Hindlimb muscle (tissue), 1 donor: ENCODE measurements around the gene S100A12. TPM values are rescaled to one million over a fixed set of nuclear protein-coding genes. Genes with fewer than 3 reads are reported as not detected.
"Not testable (repeated sequence)": the region's sequence is repeated elsewhere in the genome, so short reads cannot be mapped to it uniquely, and the experiment has no call there.

Experiments used
- DNase-seq: peaks from one replicate; pipeline ENCODE4 v3.0.0-alpha.2; 2013
- polyA plus RNA-seq: library from polyadenylated mRNA; unstranded; fragments of 120-200 nt; gene quantifications from one replicate; pipeline ENCODE4 v1.2.1, GENCODE V29; 2013; ENCODE audit not compliant: insufficient read length

Gene S100A12
- 1.0 TPM for polyA plus RNA-seq

GRCh38 chr1:153375511-153375910 lies at the start of gene S100A12:
S100A12 (minus strand) TSS chr1:153375621; CDS start chr1:153374592, 1,029 bp downstream.
- no peak for DNase-seq

GRCh38 chr1:153422450-153423068 lies 47.1 kb upstream of the S100A12 start:
- peak; percentile 81 for DNase-seq

GRCh38 chr1:153420306-153420705 lies 44.9 kb upstream of the S100A12 start:
- DNase-seq: no peak

GRCh38 chr1:153419436-153419793 lies 44.0 kb upstream of the S100A12 start:
- not testable (repeated sequence) for DNase-seq

- DNase-seq: not testable (repeated sequence)
These were observed 43.5 kb upstream of the S100A12 start for GRCh38 chr1:153418758-153419435.

- no peak for DNase-seq
These were observed 41.9 kb upstream of the S100A12 start for GRCh38 chr1:153417136-153417888.

GRCh38 chr1:153415850-153416570 lies 40.6 kb upstream of the S100A12 start, which contains the start of gene S100A7A:
S100A7A (plus strand) TSS chr1:153416520; CDS start chr1:153418083, 1,563 bp downstream.
- DNase-seq: no peak

GRCh38 chr1:153413961-153414360 lies 38.5 kb upstream of the S100A12 start:
- DNase-seq: not testable (repeated sequence)

GRCh38 chr1:153407274-153407673 lies 31.9 kb upstream of the S100A12 start:
- not testable (repeated sequence) for DNase-seq

- DNase-seq: not testable (repeated sequence)
These were observed 30.6 kb upstream of the S100A12 start for GRCh38 chr1:153405825-153406599.

GRCh38 chr1:153404768-153405167 lies 29.3 kb upstream of the S100A12 start:
- DNase-seq: no peak

GRCh38 chr1:153404086-153404635 lies 28.7 kb upstream of the S100A12 start:
- DNase-seq: no peak

GRCh38 chr1:153403421-153404085 lies 28.1 kb upstream of the S100A12 start:
- DNase-seq: no peak

GRCh38 chr1:153402226-153402625 lies 26.8 kb upstream of the S100A12 start:
- no peak for DNase-seq

- DNase-seq: no peak
These were observed 26.0 kb upstream of the S100A12 start for GRCh38 chr1:153401461-153401860.

- DNase-seq: no peak
These were observed 24.8 kb upstream of the S100A12 start for GRCh38 chr1:153400244-153400643.

- DNase-seq: no peak
These were observed 24.1 kb upstream of the S100A12 start for GRCh38 chr1:153399401-153400055.

- DNase-seq: no peak
These were observed 22.7 kb upstream of the S100A12 start for GRCh38 chr1:153397924-153398651.

GRCh38 chr1:153397051-153397923 lies 21.9 kb upstream of the S100A12 start:
- no peak for DNase-seq
